ENCODE data around the gene TMEM190.

The TMEM190 gene

DNA sequence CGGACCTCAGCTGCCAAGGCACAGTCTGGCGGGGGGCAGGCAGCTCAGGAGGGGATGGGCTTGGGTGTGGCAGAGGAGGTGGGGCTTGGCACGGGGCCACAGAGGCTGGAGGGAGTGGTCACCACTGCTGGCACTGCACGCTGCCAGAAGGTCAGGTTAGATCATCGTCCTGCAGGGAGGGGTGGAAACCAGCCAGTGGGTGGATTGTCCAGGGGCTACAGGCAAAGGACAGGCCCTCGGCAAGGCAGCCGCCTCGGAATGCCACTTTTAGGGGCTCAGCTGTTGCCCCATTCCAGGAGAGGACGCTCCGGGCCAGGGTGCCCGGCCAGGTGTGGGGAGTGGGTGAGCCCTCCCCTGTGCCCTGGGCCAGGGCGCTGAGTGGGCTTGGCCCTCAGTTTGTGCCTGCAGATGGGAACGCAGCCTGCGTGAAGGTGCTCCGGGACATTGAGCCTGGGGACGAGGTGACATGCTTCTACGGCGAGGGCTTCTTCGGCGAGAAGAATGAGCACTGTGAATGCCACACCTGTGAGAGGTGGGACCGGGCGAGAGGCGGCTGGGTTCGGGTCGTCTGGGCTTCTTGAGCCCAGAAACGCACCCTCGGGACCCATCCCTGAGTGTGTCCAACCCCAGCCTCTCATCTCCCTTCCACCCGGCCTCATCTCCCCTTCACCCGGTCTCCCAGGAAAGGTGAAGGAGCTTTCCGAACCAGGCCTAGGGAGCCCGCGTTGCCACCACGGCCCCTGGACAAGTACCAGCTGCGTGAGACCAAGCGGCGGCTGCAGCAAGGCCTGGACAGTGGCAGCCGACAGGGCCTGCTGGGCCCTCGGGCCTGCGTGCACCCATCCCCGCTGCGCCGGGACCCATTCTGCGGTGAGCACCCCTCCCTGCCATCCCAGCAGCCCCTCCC is 30.6 kb upstream of the TMEM190 start:
- Histone ChIP-seq H2BK5ac (ENCODE audit: low read depth, low read length, poor library complexity) (no peak overlapping the region), H2AK5ac (ENCODE audit: low read length) (no peak overlapping the region), H3K36me3 (ENCODE audit: control insufficient read depth in 1 of 2, insufficient read depth in 2 of 2, low read length in 2 of 2) (peaks cover 47 to 60% of the 10 kb centered on the region in 2 experiments), H3K9ac (ENCODE audit: low read length) (no peak overlapping the region), H4K12ac (ENCODE audit: low read depth, low read length) (no peak overlapping the region), H3K79me2 (ENCODE audit: control insufficient read depth, insufficient read depth, low read length, poor library complexity) (no peaks in the 10 kb centered on the region), H4K8ac (ENCODE audit: low read depth, low read length) (no peak overlapping the region), H2BK120ac (ENCODE audit: insufficient read depth, low read length, poor library complexity) (peak overlapping the region; percentile 65), H3K27me3 (ENCODE audit: insufficient read depth, low read length) (no peaks in the 10 kb centered on the region), H3K4me1 (ENCODE audit: control insufficient read depth in 1 of 2, insufficient read depth in 2 of 2, low read length in 2 of 2) (peaks cover 10 to 23% of the 10 kb centered on the region in 2 experiments), H3K4me3 (ENCODE audit: low read depth, low read length) (no peak overlapping the region), H2BK12ac (ENCODE audit: low read length) (no peak overlapping the region), H3K9me3 (ENCODE audit: insufficient read depth, low read depth, low read length) (no peaks in the 10 kb centered on the region), H2AFZ (ENCODE audit: insufficient read depth, low read length, poor library complexity) (no peak overlapping the region), H3K23ac (ENCODE audit: low read length) (no peak overlapping the region), H3K4me2 (ENCODE audit: low read length) (no peak overlapping the region), H3K79me1 (ENCODE audit: low read length) (peaks cover 12% of the 10 kb centered on the region), H3K4ac (ENCODE audit: low read depth, low read length) (no peak overlapping the region), H3K27ac (ENCODE audit: low read depth, low read length) (no peak overlapping the region), H3K14ac (ENCODE audit: low read length) (no peak overlapping the region), H4K91ac (ENCODE audit: low read depth, low read length) (no peak overlapping the region), H3K18ac (ENCODE audit: low read length) (no peak overlapping the region)
- no CpG with 5 or more reads among the region's 43 CpGs for WGBS (ENCODE audit: extremely low coverage, insufficient coverage, insufficient read length)
- DNase-seq: no peak

DNA sequence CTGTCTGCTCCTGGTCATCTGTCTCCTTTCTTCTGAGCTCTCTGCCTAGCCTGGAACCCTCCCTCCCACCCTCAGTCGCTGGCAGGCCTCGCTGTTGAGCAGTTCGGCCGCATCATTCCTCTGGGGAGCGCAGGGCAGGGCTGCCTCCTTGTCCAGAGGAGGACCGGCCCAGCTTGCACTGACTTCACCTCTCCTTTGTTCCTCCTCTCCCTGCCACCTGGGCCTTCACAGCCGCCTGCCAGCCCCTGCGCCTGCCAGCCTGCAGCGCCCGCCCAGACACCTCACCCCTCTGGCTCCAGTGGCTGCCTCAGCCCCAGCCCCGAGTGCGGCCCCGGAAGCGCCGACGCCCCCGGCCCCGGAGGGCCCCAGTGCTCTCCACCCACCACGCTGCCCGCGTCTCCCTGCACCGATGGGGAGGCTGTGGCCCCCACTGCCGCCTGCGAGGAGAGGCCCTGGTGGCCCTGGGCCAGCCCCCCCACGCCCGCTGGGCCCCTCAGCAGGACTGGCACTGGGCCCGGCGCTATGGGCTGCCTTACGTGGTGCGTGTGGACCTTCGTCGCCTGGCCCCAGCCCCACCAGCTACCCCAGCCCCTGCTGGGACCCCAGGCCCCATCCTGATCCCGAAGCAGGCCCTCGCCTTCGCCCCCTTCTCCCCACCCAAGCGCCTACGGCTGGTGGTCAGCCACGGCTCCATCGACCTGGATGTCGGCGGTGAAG is 29.7 kb upstream of the TMEM190 start:
- Histone ChIP-seq H3K4ac (ENCODE audit: low read depth, low read length) (no peak overlapping the region), H4K91ac (ENCODE audit: low read depth, low read length) (no peak overlapping the region), H3K79me1 (ENCODE audit: low read length) (peaks cover 12% of the 10 kb centered on the region), H2BK120ac (ENCODE audit: insufficient read depth, low read length, poor library complexity) (no peak overlapping the region), H3K9ac (ENCODE audit: low read length) (no peak overlapping the region), H2AK5ac (ENCODE audit: low read length) (no peak overlapping the region), H3K4me1 (ENCODE audit: control insufficient read depth in 1 of 2, insufficient read depth in 2 of 2, low read length in 2 of 2) (peaks cover 5 to 17% of the 10 kb centered on the region in 2 experiments), H2BK5ac (ENCODE audit: low read depth, low read length, poor library complexity) (no peak overlapping the region), H4K8ac (ENCODE audit: low read depth, low read length) (no peak overlapping the region), H4K12ac (ENCODE audit: low read depth, low read length) (no peak overlapping the region), H3K14ac (ENCODE audit: low read length) (no peak overlapping the region), H2AFZ (ENCODE audit: insufficient read depth, low read length, poor library complexity) (no peak overlapping the region), H3K27me3 (ENCODE audit: insufficient read depth, low read length) (no peaks in the 10 kb centered on the region), H3K36me3 (ENCODE audit: control insufficient read depth in 1 of 2, insufficient read depth in 2 of 2, low read length in 2 of 2) (peaks cover 44 to 56% of the 10 kb centered on the region in 2 experiments), H3K4me2 (ENCODE audit: low read length) (no peak overlapping the region), H3K23ac (ENCODE audit: low read length) (no peak overlapping the region), H3K9me3 (ENCODE audit: insufficient read depth, low read depth, low read length) (no peaks in the 10 kb centered on the region), H2BK12ac (ENCODE audit: low read length) (no peak overlapping the region), H3K18ac (ENCODE audit: low read length) (no peak overlapping the region), H3K79me2 (ENCODE audit: control insufficient read depth, insufficient read depth, low read length, poor library complexity) (no peaks in the 10 kb centered on the region), H3K27ac (ENCODE audit: low read depth, low read length) (no peak overlapping the region), H3K4me3 (ENCODE audit: low read depth, low read length) (no peak overlapping the region)
- no CpG with 5 or more reads among the region's 41 CpGs for WGBS (ENCODE audit: extremely low coverage, insufficient coverage, insufficient read length)
- DNase-seq: no peak

- Histone ChIP-seq H2BK120ac (ENCODE audit: insufficient read depth, low read length, poor library complexity) (no peak overlapping the region), H3K4me3 (ENCODE audit: low read depth, low read length) (no peak overlapping the region), H3K27ac (ENCODE audit: low read depth, low read length) (no peak overlapping the region), H3K4me1 (ENCODE audit: control insufficient read depth in 1 of 2, insufficient read depth in 2 of 2, low read length in 2 of 2) (peaks cover 5 to 17% of the 10 kb centered on the region in 2 experiments), H3K36me3 (ENCODE audit: control insufficient read depth in 1 of 2, insufficient read depth in 2 of 2, low read length in 2 of 2) (peaks cover 37 to 50% of the 10 kb centered on the region in 2 experiments), H4K91ac (ENCODE audit: low read depth, low read length) (no peak overlapping the region), H3K4ac (ENCODE audit: low read depth, low read length) (no peak overlapping the region), H3K9ac (ENCODE audit: low read length) (no peak overlapping the region), H3K18ac (ENCODE audit: low read length) (no peak overlapping the region), H3K14ac (ENCODE audit: low read length) (no peak overlapping the region), H3K4me2 (ENCODE audit: low read length) (no peak overlapping the region), H3K9me3 (ENCODE audit: insufficient read depth, low read depth, low read length) (no peaks in the 10 kb centered on the region), H2BK12ac (ENCODE audit: low read length) (no peak overlapping the region), H2AFZ (ENCODE audit: insufficient read depth, low read length, poor library complexity) (no peak overlapping the region), H4K12ac (ENCODE audit: low read depth, low read length) (no peak overlapping the region), H4K8ac (ENCODE audit: low read depth, low read length) (no peak overlapping the region), H3K27me3 (ENCODE audit: insufficient read depth, low read length) (peaks cover under 1% of the 10 kb centered on the region), H2AK5ac (ENCODE audit: low read length) (no peak overlapping the region), H3K79me1 (ENCODE audit: low read length) (peaks cover 12% of the 10 kb centered on the region), H3K23ac (ENCODE audit: low read length) (no peak overlapping the region), H3K79me2 (ENCODE audit: control insufficient read depth, insufficient read depth, low read length, poor library complexity) (no peaks in the 10 kb centered on the region), H2BK5ac (ENCODE audit: low read depth, low read length, poor library complexity) (no peak overlapping the region)
- DNase-seq: no peak
- WGBS (ENCODE audit: extremely low coverage, insufficient coverage, insufficient read length): no CpG with 5 or more reads among the region's 10 CpGs
Measured at GRCh38 chr19:55347442-55348009, 29.1 kb upstream of the TMEM190 start.

GRCh38 chr19:55348317-55349034 is 28.1 kb upstream of the TMEM190 start:
- H2AK5ac ChIP-seq (ENCODE audit: low read length): no peak overlapping the region
- peaks cover 12% of the 10 kb centered on the region for H3K79me1 ChIP-seq (ENCODE audit: low read length)
- no peak overlapping the region for H4K8ac ChIP-seq (ENCODE audit: low read depth, low read length)
- H3K9me3 ChIP-seq (ENCODE audit: insufficient read depth, low read depth, low read length): peaks cover 3% of the 10 kb centered on the region
- H2BK12ac ChIP-seq (ENCODE audit: low read length): no peak overlapping the region
- H2BK120ac ChIP-seq (ENCODE audit: insufficient read depth, low read length, poor library complexity): no peak overlapping the region
- H3K4me3 ChIP-seq (ENCODE audit: low read depth, low read length): no peak overlapping the region
- H4K91ac ChIP-seq (ENCODE audit: low read depth, low read length): no peak overlapping the region
- no peak overlapping the region for H2BK5ac ChIP-seq (ENCODE audit: low read depth, low read length, poor library complexity)
- no peak overlapping the region for H4K12ac ChIP-seq (ENCODE audit: low read depth, low read length)
- H3K4ac ChIP-seq (ENCODE audit: low read depth, low read length): no peak overlapping the region
- no peak overlapping the region for H3K9ac ChIP-seq (ENCODE audit: low read length)
- no CpG with 5 or more reads among the region's 22 CpGs for WGBS (ENCODE audit: extremely low coverage, insufficient coverage, insufficient read length)
- H3K4me1 ChIP-seq (ENCODE audit: control insufficient read depth in 1 of 2, insufficient read depth in 2 of 2, low read length in 2 of 2): peaks cover 8 to 19% of the 10 kb centered on the region in 2 experiments
- H3K27me3 ChIP-seq (ENCODE audit: insufficient read depth, low read length): peaks cover 10% of the 10 kb centered on the region
- H3K23ac ChIP-seq (ENCODE audit: low read length): no peak overlapping the region
- H3K14ac ChIP-seq (ENCODE audit: low read length): no peak overlapping the region
- H3K79me2 ChIP-seq (ENCODE audit: control insufficient read depth, insufficient read depth, low read length, poor library complexity): no peaks in the 10 kb centered on the region
- no peak overlapping the region for H3K27ac ChIP-seq (ENCODE audit: low read depth, low read length)
- no peak overlapping the region for H3K4me2 ChIP-seq (ENCODE audit: low read length)
- H3K36me3 ChIP-seq (ENCODE audit: control insufficient read depth in 1 of 2, insufficient read depth in 2 of 2, low read length in 2 of 2): peaks cover 29 to 41% of the 10 kb centered on the region in 2 experiments
- H3K18ac ChIP-seq (ENCODE audit: low read length): no peak overlapping the region
- no peak overlapping the region for H2AFZ ChIP-seq (ENCODE audit: insufficient read depth, low read length, poor library complexity)
- no peak for DNase-seq
